MCF 10A (cell line): ENCODE data around the gene PARN. TPM values are rescaled to one million over a fixed set of nuclear protein-coding genes. Genes with fewer than 3 reads are reported as not detected.

Experiments used
- BruUV-seq: library from RNA; stranded (reverse); fragments of 400-500 nt; replicated peaks from 2 replicates; lab custom pipeline; 2021; lab: Mats Ljungman, UMichigan
- CTCF ChIA-PET: fragments of 300-600 bp; sonication (Branson Sonifier 250); formaldehyde crosslinking; extraction: SDS; loops from one replicate; lab custom pipeline; 2021; ENCODE audit warnings: antibody characterized with exemption, inconsistent platforms; lab: Yijun Ruan, JAX
- POLR2A ChIA-PET: fragments of 300-600, 350-650 bp; sonication (Branson Sonifier 250); formaldehyde crosslinking; extraction: SDS; loops from one replicate; lab custom pipeline; 2020; ENCODE audit warnings: antibody characterized with exemption, inconsistent platforms; lab: Yijun Ruan, JAX
- DNase-seq: peaks from one replicate; pipeline ENCODE4 v3.0.0-alpha.2; 2018; ENCODE audit not compliant: unreplicated experiment
- H3K27ac Mint-ChIP-seq: one replicate; pipeline ENCODE4 v1.8.0; 2022; ENCODE audit warnings: mild to moderate bottlenecking, low read depth, mixed read lengths; ENCODE audit not compliant: unreplicated experiment
- H3K27me3 Mint-ChIP-seq: one replicate; pipeline ENCODE4 v1.8.0; 2022; ENCODE audit warnings: mixed read lengths; ENCODE audit not compliant: insufficient read depth, unreplicated experiment
- H3K36me3 Mint-ChIP-seq: one replicate; pipeline ENCODE4 v1.8.0; 2022; ENCODE audit warnings: mild to moderate bottlenecking, moderate library complexity, mixed read lengths; ENCODE audit not compliant: insufficient read depth, unreplicated experiment
- H3K4me1 Mint-ChIP-seq: one replicate; pipeline ENCODE4 v1.8.0; 2022; ENCODE audit warnings: mixed read lengths; ENCODE audit not compliant: insufficient read depth, unreplicated experiment
- H3K4me3 Mint-ChIP-seq: one replicate; pipeline ENCODE4 v1.8.0; 2022; ENCODE audit warnings: mild to moderate bottlenecking, moderate library complexity, mixed read lengths; ENCODE audit not compliant: unreplicated experiment
- H3K9me3 Mint-ChIP-seq: one replicate; pipeline ENCODE4 v1.8.0; 2022; ENCODE audit warnings: mixed read lengths; ENCODE audit not compliant: unreplicated experiment
- CTCF ChIP-seq: fragments of 200-600 bp; IDR thresholded peaks from one replicate; pipeline ENCODE4 v1.8.0; 2022; ENCODE audit warnings: antibody characterized with exemption, mild to moderate bottlenecking; ENCODE audit not compliant: unreplicated experiment
- intact Hi-C: fragments of 100-400 bp; cut with micrococcal nuclease; formaldehyde crosslinking; loops from 2 replicates; pipeline ENCODE4 v1.14.1; 2022
- total RNA-seq: library from RNA; stranded (reverse); gene quantifications from 2 replicates; pipeline ENCODE4 v1.2.3, GENCODE V29; 2022

The PARN gene
- total RNA-seq, 1 experiment from 2014 or later, result 35.0 TPM

GRCh38 chr16:14464192-14464591 lies 165.9 kb downstream of the PARN start:
- H3K27ac Mint-ChIP-seq, result no peak overlapping the region
- intact Hi-C loops, result no loop called here
- TF ChIP-seq CTCF, result no peak
- DNase-seq, result no peak
- no peaks in the 10 kb centered on the region for H3K4me1 Mint-ChIP-seq
- BruUV-seq, result no TSS peak
- H3K27me3 Mint-ChIP-seq, result no peaks in the 10 kb centered on the region
- H3K36me3 Mint-ChIP-seq, result peaks cover 17% of the 10 kb centered on the region
- H3K9me3 Mint-ChIP-seq, result peaks cover 8% of the 10 kb centered on the region
- no peak overlapping the region for H3K4me3 Mint-ChIP-seq
- ChIA-PET POLR2A (interaction anchor here (1.0 kb wide), 1 partner anchor 14 kb away, joined by 3 read pairs; no protein-coding TSS in a partner anchor), CTCF (interaction anchor here (1.8 kb wide), 1 partner anchor 8 kb away, joined by 4 read pairs; no protein-coding TSS in a partner anchor)

GRCh38 chr16:14462811-14463210 lies 167.2 kb downstream of the PARN start:
- no peak for DNase-seq
- Mint-ChIP-seq H3K36me3 (peaks cover 17% of the 10 kb centered on the region), H3K27me3 (no peaks in the 10 kb centered on the region), H3K27ac (no peak overlapping the region), H3K4me1 (no peaks in the 10 kb centered on the region), H3K9me3 (peaks cover 8% of the 10 kb centered on the region), H3K4me3 (no peak overlapping the region)
- intact Hi-C loops, result no loop called here
- no TSS peak for BruUV-seq
- ChIA-PET POLR2A (interaction anchor here (0.6 kb wide), 1 partner anchor 174 kb away, joined by 3 read pairs; no protein-coding TSS in a partner anchor), CTCF (interaction anchor here (0.6 to 1.8 kb wide), 3 partner anchors 10 to 1464 kb away, joined by 3 to 4 read pairs (median 3); no protein-coding TSS in a partner anchor)
- TF ChIP-seq CTCF, result no peak

GRCh38 chr16:14460726-14461125 lies 169.3 kb downstream of the PARN start:
- peaks cover 8% of the 10 kb centered on the region for H3K9me3 Mint-ChIP-seq
- no peak for DNase-seq
- peaks cover 2% of the 10 kb centered on the region for H3K4me1 Mint-ChIP-seq
- no peaks in the 10 kb centered on the region for H3K27me3 Mint-ChIP-seq
- no peak for TF ChIP-seq CTCF
- H3K4me3 Mint-ChIP-seq, result no peak overlapping the region
- peaks cover 28% of the 10 kb centered on the region for H3K36me3 Mint-ChIP-seq
- intact Hi-C loops, result no loop called here
- CTCF ChIA-PET, result interaction anchor here (0.6 kb wide), 1 partner anchor 1293 kb away, joined by 3 read pairs; no protein-coding TSS in a partner anchor
- no TSS peak for BruUV-seq
- no peak overlapping the region for H3K27ac Mint-ChIP-seq
- POLR2A ChIA-PET, result interaction anchor here (1.0 kb wide), 1 partner anchor 68 kb away, joined by 3 read pairs; no protein-coding TSS in a partner anchor

GRCh38 chr16:14458576-14458975 lies 171.5 kb downstream of the PARN start:
- no TSS peak for BruUV-seq
- H3K4me3 Mint-ChIP-seq, result no peak overlapping the region
- no peak for DNase-seq
- intact Hi-C loops, result no loop called here
- no peak for TF ChIP-seq CTCF
- peaks cover 4% of the 10 kb centered on the region for H3K9me3 Mint-ChIP-seq
- CTCF ChIA-PET, result interaction anchor here (0.7 kb wide), 1 partner anchor 42 kb away, joined by 3 read pairs; no protein-coding TSS in a partner anchor
- POLR2A ChIA-PET, result interaction anchor here (0.7 to 1.2 kb wide), 4 partner anchors 11 to 51 kb away, joined by 3 to 4 read pairs (median 3); no protein-coding TSS in a partner anchor
- H3K27me3 Mint-ChIP-seq, result no peaks in the 10 kb centered on the region
- peaks cover 11% of the 10 kb centered on the region for H3K4me1 Mint-ChIP-seq
- no peak overlapping the region for H3K27ac Mint-ChIP-seq
- peaks cover 22% of the 10 kb centered on the region for H3K36me3 Mint-ChIP-seq
